CD14-positive monocyte (primary cell): ENCODE measurements around the gene RCCD1. TPM values are rescaled to one million over a fixed set of nuclear protein-coding genes. Genes with fewer than 3 reads are reported as not detected.

ENCODE experiments used
- DNase-seq, 3 donors: peaks; one replicate each; pipeline ENCODE4 v3.0.0-alpha.2; 2011 to 2022
- H2AFZ ChIP-seq: 2 replicates; pipeline ENCODE4 v1.6.0; 2012; ENCODE audit warnings: mild to moderate bottlenecking, low read depth, low read length, inconsistent platforms; ENCODE audit not compliant: insufficient read depth, poor library complexity, severe bottlenecking
- H3K27ac ChIP-seq, 2 donors: 1 replicate in 1 of 2; 2 replicates in 1 of 2; pipeline ENCODE4 v1.5.1; 2012 to 2013; ENCODE audit warnings: low read length in 2 of 2, control low read depth in 1 of 2, inconsistent platforms in 1 of 2, low read depth in 1 of 2, mild to moderate bottlenecking in 1 of 2
- H3K27me3 ChIP-seq, 2 donors: one replicate each; pipeline versions ENCODE4 v1.6.0 to v1.6.1; 2011 to 2013; ENCODE audit warnings: low read length in 2 of 2; ENCODE audit not compliant: control insufficient read depth in 2 of 2, insufficient read depth in 2 of 2
- H3K36me3 ChIP-seq, 2 donors: replicated peaks in 1 of 2; 1 replicate in 1 of 2; 2 replicates in 1 of 2; pipeline versions ENCODE4 v1.5.1 to v1.6.1; 2012 to 2013; ENCODE audit warnings: low read length in 2 of 2, control low read depth in 1 of 2, inconsistent platforms in 1 of 2, mild to moderate bottlenecking in 1 of 2; ENCODE audit not compliant: insufficient read depth in 2 of 2, control insufficient read depth in 1 of 2
- H3K4me1 ChIP-seq, 2 donors: 1 replicate in 1 of 2; 2 replicates in 1 of 2; pipeline versions ENCODE4 v1.5.1 to v1.6.1; 2012 to 2013; ENCODE audit warnings: low read length in 2 of 2, control low read depth in 1 of 2, inconsistent platforms in 1 of 2, mild to moderate bottlenecking in 1 of 2, moderate library complexity in 1 of 2; ENCODE audit not compliant: insufficient read depth in 2 of 2, control insufficient read depth in 1 of 2
- H3K4me2 ChIP-seq: replicated peaks from 2 replicates; pipeline ENCODE3; 2012; ENCODE audit warnings: low read length, moderate library complexity, mild to moderate bottlenecking; ENCODE audit not compliant: poor library complexity, severe bottlenecking; ENCODE audit errors: extremely low read depth
- H3K4me3 ChIP-seq, 3 experiments: fragments of 200-600 bp in 1 of 3; sonication (generic) in 1 of 3; replicated peaks in 1 of 3; 1 replicate in 2 of 3; 2 replicates in 1 of 3; pipeline ENCODE4 v1.5.1; 2011 to 2013; ENCODE audit warnings: low read length in 3 of 3, mild to moderate bottlenecking in 3 of 3, control low read depth in 2 of 3, low read depth in 2 of 3, inconsistent platforms in 1 of 3, moderate library complexity in 1 of 3
- H3K79me2 ChIP-seq: 2 replicates; pipeline ENCODE4 v1.6.0; 2012; ENCODE audit warnings: mild to moderate bottlenecking, control low read depth, inconsistent platforms, low read length, moderate library complexity; ENCODE audit not compliant: insufficient read depth
- H3K9ac ChIP-seq: 2 replicates; pipeline ENCODE4 v1.6.0; 2017; ENCODE audit warnings: low read length, mild to moderate bottlenecking; ENCODE audit not compliant: insufficient read depth, poor library complexity, severe bottlenecking
- H3K9me3 ChIP-seq, 2 donors: replicated peaks in 1 of 2; 1 replicate in 1 of 2; 2 replicates in 1 of 2; pipeline versions ENCODE4 v1.5.1 to v1.6.1; 2012 to 2013; ENCODE audit warnings: low read length in 2 of 2, control low read depth in 1 of 2; ENCODE audit not compliant: control insufficient read depth in 1 of 2, insufficient read depth in 1 of 2
- H4K20me1 ChIP-seq: 2 replicates; pipeline ENCODE4 v1.6.0; 2012; ENCODE audit warnings: mild to moderate bottlenecking, low read length, control low read depth, moderate library complexity; ENCODE audit not compliant: insufficient read depth
- H3K27ac Mint-ChIP-seq, 7 donors: one replicate each; pipeline ENCODE4 v1.8.0; 2020; ENCODE audit warnings: mild to moderate bottlenecking in 7 of 7, mixed read lengths in 7 of 7, moderate library complexity in 6 of 7, inconsistent platforms in 2 of 7
- H3K27me3 Mint-ChIP-seq, 3 donors: one replicate each; pipeline ENCODE4 v1.8.0; 2021 to 2022; ENCODE audit warnings: low read depth in 3 of 3, mild to moderate bottlenecking in 3 of 3, mixed read lengths in 3 of 3, moderate library complexity in 3 of 3, inconsistent platforms in 1 of 3
- H3K36me3 Mint-ChIP-seq, 2 donors: one replicate each; pipeline ENCODE4 v1.8.0; 2020; ENCODE audit warnings: mixed read lengths in 2 of 2, inconsistent platforms in 1 of 2, mild to moderate bottlenecking in 1 of 2
- H3K4me1 Mint-ChIP-seq: one replicate; pipeline ENCODE4 v1.8.0; 2020; ENCODE audit warnings: mild to moderate bottlenecking, mixed read lengths
- H3K4me3 Mint-ChIP-seq, 2 donors: one replicate each; pipeline ENCODE4 v1.8.0; 2020; ENCODE audit warnings: mild to moderate bottlenecking in 2 of 2, mixed read lengths in 2 of 2, moderate library complexity in 1 of 2
- H3K9me3 Mint-ChIP-seq, 7 donors: one replicate each; pipeline ENCODE4 v1.8.0; 2020 to 2022; ENCODE audit warnings: mixed read lengths in 7 of 7, mild to moderate bottlenecking in 6 of 7, moderate library complexity in 6 of 7, inconsistent platforms in 2 of 7
- WGBS: methylation state at CpG from one replicate; pipeline ENCODE4 v1.1.5; 2013; ENCODE audit warnings: missing lambda C conversion rate; ENCODE audit not compliant: insufficient coverage; 5-methylcytosine and 5-hydroxymethylcytosine counted together
- intact Hi-C, 2 donors: fragments of 100-400 bp; cut with micrococcal nuclease; formaldehyde crosslinking; loops; one replicate each; pipeline versions ENCODE4 v1.15.0 to v1.15.1; 2023
- polyA plus RNA-seq, 3 donors: library from polyadenylated mRNA; depleted of rRNA in 1 of 3; unstranded in 2 of 3; stranded (reverse) in 1 of 3; fragments of 300-500 nt in 2 of 3; fragments of >200 nt in 1 of 3; fragmentation: Illumina TruSeq in 2 of 3; gene quantifications; 1 replicate in 2 of 3; 2 replicates in 1 of 3; pipeline ENCODE4 v1.2.3, GENCODE V29; 2012 to 2021
- TF ChIP-seq, protein P1 (sequence below): fragments of 200-600 bp; IDR thresholded peaks from one replicate; pipeline ENCODE4 v1.8.0; 2022; ENCODE audit warnings: antibody characterized with exemption, mild to moderate bottlenecking

The RCCD1 gene
- polyA plus RNA-seq, 3 donors, result 1.2 to 2.8 (median 1.5) TPM

DNA sequence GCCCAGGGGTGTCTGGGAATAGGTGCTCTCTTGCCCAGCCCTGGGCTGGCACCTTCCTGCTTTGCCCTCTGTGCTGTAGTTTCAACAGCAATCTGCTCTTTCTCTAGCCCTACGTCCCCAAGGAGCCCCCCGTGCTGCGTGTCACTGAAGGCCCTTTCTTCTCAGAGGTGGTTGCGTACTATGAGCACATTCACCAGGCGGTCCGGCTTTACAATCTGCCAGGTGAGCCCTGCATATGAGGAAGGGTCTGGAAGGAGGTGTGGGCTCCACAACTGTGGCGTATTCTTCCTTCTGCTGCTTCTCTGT is 42.0 kb upstream of the RCCD1 start:
- no peak overlapping the region for H3K9ac ChIP-seq
- H3K4me2 ChIP-seq, result no peak overlapping the region
- no peaks in the 10 kb centered on the region for H3K9me3 ChIP-seq
- H3K4me1 Mint-ChIP-seq, result peaks cover 52% of the 10 kb centered on the region
- TF ChIP-seq, protein P1, sequence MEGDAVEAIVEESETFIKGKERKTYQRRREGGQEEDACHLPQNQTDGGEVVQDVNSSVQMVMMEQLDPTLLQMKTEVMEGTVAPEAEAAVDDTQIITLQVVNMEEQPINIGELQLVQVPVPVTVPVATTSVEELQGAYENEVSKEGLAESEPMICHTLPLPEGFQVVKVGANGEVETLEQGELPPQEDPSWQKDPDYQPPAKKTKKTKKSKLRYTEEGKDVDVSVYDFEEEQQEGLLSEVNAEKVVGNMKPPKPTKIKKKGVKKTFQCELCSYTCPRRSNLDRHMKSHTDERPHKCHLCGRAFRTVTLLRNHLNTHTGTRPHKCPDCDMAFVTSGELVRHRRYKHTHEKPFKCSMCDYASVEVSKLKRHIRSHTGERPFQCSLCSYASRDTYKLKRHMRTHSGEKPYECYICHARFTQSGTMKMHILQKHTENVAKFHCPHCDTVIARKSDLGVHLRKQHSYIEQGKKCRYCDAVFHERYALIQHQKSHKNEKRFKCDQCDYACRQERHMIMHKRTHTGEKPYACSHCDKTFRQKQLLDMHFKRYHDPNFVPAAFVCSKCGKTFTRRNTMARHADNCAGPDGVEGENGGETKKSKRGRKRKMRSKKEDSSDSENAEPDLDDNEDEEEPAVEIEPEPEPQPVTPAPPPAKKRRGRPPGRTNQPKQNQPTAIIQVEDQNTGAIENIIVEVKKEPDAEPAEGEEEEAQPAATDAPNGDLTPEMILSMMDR, result no peak
- WGBS, result 100% methylated on average over 6 of the region's 7 CpGs
- H2AFZ ChIP-seq, result no peak overlapping the region
- peaks cover 58 to 69% of the 10 kb centered on the region in 2 donors for H3K36me3 ChIP-seq
- no peaks in the 10 kb centered on the region for H3K27me3 ChIP-seq
- peak overlapping the region; percentile 83 to 93 for H3K27ac ChIP-seq
- H3K27ac Mint-ChIP-seq, result peak overlapping the region in 4 of 7 donors; percentile 40 to 98 (median 97)
- H3K36me3 Mint-ChIP-seq, result peaks cover 73 to 88% of the 10 kb centered on the region in 2 donors
- H3K4me1 ChIP-seq, result peaks cover 49 to 55% of the 10 kb centered on the region in 2 donors
- H3K79me2 ChIP-seq, result peaks cover 30% of the 10 kb centered on the region
- H3K4me3 ChIP-seq, result no peak overlapping the region
- DNase-seq, result no peak
- peaks cover 5% of the 10 kb centered on the region for H4K20me1 ChIP-seq
- H3K27me3 Mint-ChIP-seq, result peaks cover 0 to 7% (median 1%) of the 10 kb centered on the region in 3 donors
- peaks cover 0 to 2% (median 0%) of the 10 kb centered on the region in 7 donors for H3K9me3 Mint-ChIP-seq
- no peak overlapping the region for H3K4me3 Mint-ChIP-seq
- intact Hi-C loops, result loop anchor here in 1 of 2 donors (10.0 kb wide), 1 partner anchor 942 kb away; the partner anchor contains the start of gene SLCO3A1

DNA sequence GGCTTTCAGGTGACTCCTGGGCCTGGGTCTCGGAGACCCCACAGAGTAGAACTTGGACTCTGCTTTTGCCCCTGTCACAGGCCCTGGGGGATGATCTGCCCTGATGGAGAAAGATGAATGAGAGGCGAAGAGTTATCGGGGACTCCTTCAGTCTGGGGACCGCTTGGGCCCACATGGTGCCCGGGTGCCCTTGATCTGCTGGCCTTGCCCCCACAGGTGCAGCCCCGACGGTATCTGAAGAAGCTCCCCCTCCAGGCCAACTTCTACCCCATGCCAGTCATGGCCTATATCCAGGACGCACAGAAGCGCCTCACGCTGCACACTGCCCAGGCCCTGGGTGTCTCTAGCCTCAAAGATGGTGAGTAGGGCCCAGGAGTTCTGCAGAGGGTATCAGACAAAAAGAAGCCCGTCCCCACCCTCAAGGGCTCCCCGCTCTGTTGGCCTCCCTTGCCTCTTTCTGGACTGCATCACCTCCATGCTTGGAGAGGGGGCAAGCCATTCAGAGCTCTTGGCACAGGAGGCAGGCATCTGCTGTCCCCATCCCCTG is 41.2 kb upstream of the RCCD1 start:
- H3K27me3 Mint-ChIP-seq, result peaks cover 0 to 7% (median 1%) of the 10 kb centered on the region in 3 donors
- 100% methylated on average over 5 of the region's 12 CpGs for WGBS
- intact Hi-C loops, result loop anchor here in 1 of 2 donors (10.0 kb wide), 1 partner anchor 941 kb away; the partner anchor contains the start of gene SLCO3A1

More for the DNA sequence above, 41.2 kb upstream of the RCCD1 start:
- H3K4me2 ChIP-seq, result peak overlapping the region; percentile 17
- Mint-ChIP-seq H3K27ac (peak overlapping the region; percentile 95 to 98 (median 97)), H3K4me1 (peaks cover 52% of the 10 kb centered on the region), H3K36me3 (peaks cover 74 to 90% of the 10 kb centered on the region in 2 donors), H3K9me3 (peaks cover 0 to 2% (median 0%) of the 10 kb centered on the region in 7 donors), H3K4me3 (no peak overlapping the region)
- H3K27me3 ChIP-seq, result no peaks in the 10 kb centered on the region
- TF ChIP-seq, protein P1, result no peak
- H3K36me3 ChIP-seq, result peaks cover 60 to 70% of the 10 kb centered on the region in 2 donors
- peaks cover 5% of the 10 kb centered on the region for H4K20me1 ChIP-seq
- peak in 1 of 3 donors; percentile 1 for DNase-seq
- H2AFZ ChIP-seq, result no peak overlapping the region
- H3K27ac ChIP-seq, result peak overlapping the region; percentile 83 to 93
- no peak overlapping the region for H3K9ac ChIP-seq
- no peaks in the 10 kb centered on the region for H3K9me3 ChIP-seq
- peaks cover 49 to 55% of the 10 kb centered on the region in 2 donors for H3K4me1 ChIP-seq
- H3K4me3 ChIP-seq, result peak overlapping the region in 1 of 3 experiments; percentile 40
- peaks cover 32% of the 10 kb centered on the region for H3K79me2 ChIP-seq
